Panc1 (cell line): ENCODE measurements around the gene BCL2. TPM values are rescaled to one million over a fixed set of nuclear protein-coding genes. Genes with fewer than 3 reads are reported as not detected.

Source experiments
- ATAC-seq: fragments of 200-7000 bp; cut with Tn5 transposase; 2 replicates; pipeline ENCODE4 v1.9.1; 2020; ENCODE audit warnings: mild to moderate bottlenecking, moderate library complexity
- BruUV-seq: library from RNA; stranded (reverse); fragments of 400-500 nt; replicated peaks from 2 replicates; lab custom pipeline; 2021; lab: Mats Ljungman, UMichigan
- CTCF ChIA-PET: fragments of 300-600 bp; sonication (Branson Sonifier 250); formaldehyde crosslinking; loops from one replicate; lab custom pipeline; 2022; ENCODE audit warnings: antibody characterized with exemption; lab: Charles Lee
- POLR2A ChIA-PET: fragments of 300-600 bp; sonication (Branson Sonifier 250); formaldehyde crosslinking; loops from one replicate; lab custom pipeline; 2022; ENCODE audit warnings: antibody characterized with exemption; lab: Charles Lee
- DNase-seq: peaks from one replicate; pipeline ENCODE4 v3.0.0-alpha.2; 2010; ENCODE audit warnings: low read depth, low spot score
- H3K27ac ChIP-seq: 2 replicates; pipeline ENCODE4 v1.5.1; 2011; ENCODE audit warnings: mild to moderate bottlenecking, low read length, inconsistent platforms
- H3K27me3 ChIP-seq: fragments of 200-500 bp; sonication (Bioruptor generic); 2 replicates; pipeline ENCODE4 v1.6.0; 2014; ENCODE audit warnings: low read length, inconsistent platforms; ENCODE audit not compliant: control insufficient read depth, insufficient read depth
- H3K36me3 ChIP-seq: fragments of 200-500 bp; sonication (Bioruptor generic); 2 replicates; pipeline ENCODE4 v1.5.1; 2014; ENCODE audit warnings: inconsistent platforms, mild to moderate bottlenecking, low read length, moderate library complexity; ENCODE audit not compliant: control insufficient read depth, insufficient read depth
- H3K4me1 ChIP-seq: 2 replicates; pipeline ENCODE4 v1.5.1; 2011; ENCODE audit warnings: inconsistent platforms, mild to moderate bottlenecking, low read length, moderate library complexity; ENCODE audit not compliant: control insufficient read depth, insufficient read depth
- H3K4me3 ChIP-seq, 2 experiments: 2 replicates each; pipeline ENCODE4 v1.5.1; 2011 to 2012; ENCODE audit warnings: low read depth in 2 of 2, low read length in 2 of 2, mild to moderate bottlenecking in 2 of 2, inconsistent platforms in 1 of 2, moderate library complexity in 1 of 2
- H3K9me3 ChIP-seq: fragments of 200-500 bp; sonication (Bioruptor generic); 2 replicates; pipeline ENCODE4 v1.5.1; 2014; ENCODE audit warnings: low read depth, mild to moderate bottlenecking, inconsistent platforms, low read length, moderate library complexity; ENCODE audit not compliant: control insufficient read depth, insufficient read depth
- POLR2AphosphoS5 ChIP-seq: IDR thresholded peaks from 2 replicates; pipeline ENCODE4 v1.6.1; 2012; ENCODE audit warnings: mild to moderate bottlenecking, low read depth, low read length, moderate library complexity
- SIN3A ChIP-seq: IDR thresholded peaks from 2 replicates; pipeline ENCODE4 v1.6.1; 2012; ENCODE audit warnings: low read depth, mild to moderate bottlenecking, low read length, moderate library complexity, borderline replicate concordance; ENCODE audit not compliant: insufficient read depth
- TCF7L2 ChIP-seq: IDR thresholded peaks from 2 replicates; pipeline ENCODE4 v1.6.1; 2011; ENCODE audit warnings: mild to moderate bottlenecking, low read depth, low read length, inconsistent platforms
- in situ Hi-C: cut with HindIII; loops from 2 replicates; pipeline ENCODE4 v1.10.0; 2016; ENCODE audit warnings: low sequenced_read_pairs, low pct_unique_long_range_greater_than_20kb
- intact Hi-C: fragments of 100-400 bp; cut with micrococcal nuclease; formaldehyde crosslinking; loops from one replicate; pipeline ENCODE4 v1.10.0; 2022; ENCODE audit not compliant: unreplicated experiment
- total RNA-seq: library from RNA; stranded (reverse); gene quantifications from one replicate; pipeline ENCODE4 v1.2.1, GENCODE V29; 2021; ENCODE audit not compliant: unreplicated experiment
- TF ChIP-seq, protein P1 (sequence below), 2 experiments: IDR thresholded peaks; 2 replicates each; pipeline ENCODE4 v1.6.1; 2011 to 2012; ENCODE audit warnings: low read depth in 2 of 2, control low read depth in 1 of 2, low read length in 1 of 2, mild to moderate bottlenecking in 1 of 2, moderate library complexity in 1 of 2; ENCODE audit not compliant: insufficient read depth in 1 of 2
- TF ChIP-seq, protein P2 (sequence below): fragments of 450-650 bp; IDR thresholded peaks from 2 replicates; pipeline ENCODE4 v1.5.1; 2017; ENCODE audit warnings: mild to moderate bottlenecking

Gene BCL2
- total RNA-seq, 1 experiment from 2014 or later = 0.72 TPM

DNA sequence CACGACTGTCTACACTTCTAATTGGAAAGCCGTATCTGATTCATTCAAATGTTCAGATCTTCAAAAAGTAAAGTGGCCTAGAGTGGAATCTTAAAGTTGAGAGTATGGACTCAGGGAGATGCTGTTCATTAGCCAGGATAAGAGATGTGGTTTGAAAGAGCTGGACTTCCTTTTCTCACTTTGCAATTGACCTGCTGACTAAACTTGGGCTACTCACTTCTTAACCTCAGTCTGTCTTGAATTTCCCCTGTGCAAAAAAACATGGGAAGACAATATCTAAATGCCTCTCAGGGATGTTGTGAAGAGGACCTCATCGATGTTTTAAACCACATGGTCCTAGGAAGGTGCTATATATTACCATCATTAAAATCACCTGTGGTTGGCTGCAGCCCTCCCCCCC is 64.1 kb downstream of the BCL2 start:
- Histone ChIP-seq H3K36me3 (no peaks in the 10 kb centered on the region), H3K4me3 (no peak overlapping the region), H3K9me3 (no peaks in the 10 kb centered on the region), H3K27ac (no peak overlapping the region), H3K27me3 (no peaks in the 10 kb centered on the region), H3K4me1 (no peaks in the 10 kb centered on the region)
- TF ChIP-seq, protein P1, sequence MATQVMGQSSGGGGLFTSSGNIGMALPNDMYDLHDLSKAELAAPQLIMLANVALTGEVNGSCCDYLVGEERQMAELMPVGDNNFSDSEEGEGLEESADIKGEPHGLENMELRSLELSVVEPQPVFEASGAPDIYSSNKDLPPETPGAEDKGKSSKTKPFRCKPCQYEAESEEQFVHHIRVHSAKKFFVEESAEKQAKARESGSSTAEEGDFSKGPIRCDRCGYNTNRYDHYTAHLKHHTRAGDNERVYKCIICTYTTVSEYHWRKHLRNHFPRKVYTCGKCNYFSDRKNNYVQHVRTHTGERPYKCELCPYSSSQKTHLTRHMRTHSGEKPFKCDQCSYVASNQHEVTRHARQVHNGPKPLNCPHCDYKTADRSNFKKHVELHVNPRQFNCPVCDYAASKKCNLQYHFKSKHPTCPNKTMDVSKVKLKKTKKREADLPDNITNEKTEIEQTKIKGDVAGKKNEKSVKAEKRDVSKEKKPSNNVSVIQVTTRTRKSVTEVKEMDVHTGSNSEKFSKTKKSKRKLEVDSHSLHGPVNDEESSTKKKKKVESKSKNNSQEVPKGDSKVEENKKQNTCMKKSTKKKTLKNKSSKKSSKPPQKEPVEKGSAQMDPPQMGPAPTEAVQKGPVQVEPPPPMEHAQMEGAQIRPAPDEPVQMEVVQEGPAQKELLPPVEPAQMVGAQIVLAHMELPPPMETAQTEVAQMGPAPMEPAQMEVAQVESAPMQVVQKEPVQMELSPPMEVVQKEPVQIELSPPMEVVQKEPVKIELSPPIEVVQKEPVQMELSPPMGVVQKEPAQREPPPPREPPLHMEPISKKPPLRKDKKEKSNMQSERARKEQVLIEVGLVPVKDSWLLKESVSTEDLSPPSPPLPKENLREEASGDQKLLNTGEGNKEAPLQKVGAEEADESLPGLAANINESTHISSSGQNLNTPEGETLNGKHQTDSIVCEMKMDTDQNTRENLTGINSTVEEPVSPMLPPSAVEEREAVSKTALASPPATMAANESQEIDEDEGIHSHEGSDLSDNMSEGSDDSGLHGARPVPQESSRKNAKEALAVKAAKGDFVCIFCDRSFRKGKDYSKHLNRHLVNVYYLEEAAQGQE (IDR thresholded peaks at IDR 0.05; ENCODE audit: insufficient read depth in 1 of 2, low read depth in 2 of 2, low read length in 1 of 2) = no peak
- TF ChIP-seq TCF7L2 (no peak), POLR2AphosphoS5 (no peak), SIN3A (no peak)
- TF ChIP-seq, protein P2, sequence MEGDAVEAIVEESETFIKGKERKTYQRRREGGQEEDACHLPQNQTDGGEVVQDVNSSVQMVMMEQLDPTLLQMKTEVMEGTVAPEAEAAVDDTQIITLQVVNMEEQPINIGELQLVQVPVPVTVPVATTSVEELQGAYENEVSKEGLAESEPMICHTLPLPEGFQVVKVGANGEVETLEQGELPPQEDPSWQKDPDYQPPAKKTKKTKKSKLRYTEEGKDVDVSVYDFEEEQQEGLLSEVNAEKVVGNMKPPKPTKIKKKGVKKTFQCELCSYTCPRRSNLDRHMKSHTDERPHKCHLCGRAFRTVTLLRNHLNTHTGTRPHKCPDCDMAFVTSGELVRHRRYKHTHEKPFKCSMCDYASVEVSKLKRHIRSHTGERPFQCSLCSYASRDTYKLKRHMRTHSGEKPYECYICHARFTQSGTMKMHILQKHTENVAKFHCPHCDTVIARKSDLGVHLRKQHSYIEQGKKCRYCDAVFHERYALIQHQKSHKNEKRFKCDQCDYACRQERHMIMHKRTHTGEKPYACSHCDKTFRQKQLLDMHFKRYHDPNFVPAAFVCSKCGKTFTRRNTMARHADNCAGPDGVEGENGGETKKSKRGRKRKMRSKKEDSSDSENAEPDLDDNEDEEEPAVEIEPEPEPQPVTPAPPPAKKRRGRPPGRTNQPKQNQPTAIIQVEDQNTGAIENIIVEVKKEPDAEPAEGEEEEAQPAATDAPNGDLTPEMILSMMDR = no peak
- in situ Hi-C loops = no loop called here
- intact Hi-C loops = no loop called here
- ChIA-PET POLR2A (no interaction called here), CTCF (no interaction called here)
- BruUV-seq = no TSS peak
- ATAC-seq (no peak), DNase-seq (no peak)

- no peak overlapping the region for H3K27ac ChIP-seq
- in situ Hi-C loops (no loop called here), intact Hi-C loops (no loop called here)
- DNase-seq (no peak), ATAC-seq (no peak)
- H3K4me3 ChIP-seq = no peak overlapping the region
- ChIA-PET CTCF (interaction anchor here (0.6 kb wide), 1 partner anchor 11 kb away, joined by 3 read pairs; no protein-coding TSS in a partner anchor), POLR2A (no interaction called here)
- H3K9me3 ChIP-seq = no peaks in the 10 kb centered on the region
- H3K27me3 ChIP-seq = no peaks in the 10 kb centered on the region
- TF ChIP-seq SIN3A = no peak
- TF ChIP-seq, protein P2 = no peak
- no TSS peak for BruUV-seq
- H3K4me1 ChIP-seq = no peaks in the 10 kb centered on the region
- H3K36me3 ChIP-seq = no peaks in the 10 kb centered on the region
These were observed 64.7 kb downstream of the BCL2 start for GRCh38 chr18:63254716-63255399.
